OCI-LY3 (cell line): ENCODE measurements around the gene CHCHD1.

ENCODE experiments used
- H2AFZ ChIP-seq: fragments of 200-600, 300-600 bp; shearing (Covaris generic); 2 replicates; pipeline ENCODE4 v1.6.0; 2014; ENCODE audit warnings: antibody characterized with exemption, low read depth, low read length
- H3K27ac ChIP-seq: fragments of 200-600, 300-600 bp; sonication (generic); 2 replicates; pipeline ENCODE4 v1.5.1; 2014; ENCODE audit warnings: mild to moderate bottlenecking, low read length, moderate library complexity, mixed read lengths
- H3K27me3 ChIP-seq: fragments of 200-600, 300-600 bp; sonication (generic); 2 replicates; pipeline ENCODE4 v1.6.1; 2014; ENCODE audit warnings: low read depth, low read length, mixed read lengths
- H3K36me3 ChIP-seq: fragments of 200-600, 300-600 bp; sonication (generic); replicated peaks from 2 replicates; pipeline ENCODE3; 2014; ENCODE audit warnings: low read depth, low read length, mixed read lengths
- H3K4me1 ChIP-seq: fragments of 300-600, 200-600 bp; sonication (generic); 2 replicates; pipeline ENCODE4 v1.6.1; 2014; ENCODE audit warnings: low read length, mixed read lengths
- H3K4me2 ChIP-seq: fragments of 200-600, 300-600 bp; sonication (generic); 2 replicates; pipeline ENCODE4 v1.6.1; 2014; ENCODE audit warnings: low read length, mixed read lengths
- H3K4me3 ChIP-seq: fragments of 300-600, 200-600 bp; sonication (generic); 2 replicates; pipeline ENCODE4 v1.5.1; 2014; ENCODE audit warnings: antibody characterized with exemption, mild to moderate bottlenecking, low read length, moderate library complexity
- H3K79me2 ChIP-seq: fragments of 300-600, 200-600 bp; shearing (Covaris generic); 2 replicates; pipeline ENCODE4 v1.6.1; 2014; ENCODE audit warnings: mild to moderate bottlenecking, low read length, mixed read lengths
- H3K9ac ChIP-seq: fragments of 300-600, 200-600 bp; shearing (Covaris generic); 2 replicates; pipeline ENCODE4 v1.6.0; 2014; ENCODE audit warnings: mild to moderate bottlenecking, low read length, moderate library complexity
- H3K9me3 ChIP-seq: fragments of 200-600, 300-600 bp; shearing (Covaris generic); 2 replicates; pipeline ENCODE4 v1.6.1; 2014; ENCODE audit warnings: low read length, mixed read lengths; ENCODE audit not compliant: insufficient read depth
- H4K20me1 ChIP-seq: fragments of 200-600, 300-600 bp; sonication (generic); 2 replicates; pipeline ENCODE4 v1.6.1; 2016; ENCODE audit warnings: low read length, mixed read lengths; ENCODE audit not compliant: insufficient read depth
- CTCF ChIP-seq: fragments of 200-600, 300-600 bp; sonication (generic); IDR thresholded peaks from 2 replicates; pipeline ENCODE4 v1.5.1; 2014; ENCODE audit warnings: antibody characterized with exemption, low read length, low read depth
- EZH2phosphoT487 ChIP-seq: fragments of 200-600 bp; shearing (Covaris generic); IDR thresholded peaks from 2 replicates; pipeline ENCODE4 v1.6.1; 2018; ENCODE audit warnings: antibody characterized with exemption, mixed run types, low read depth

The CHCHD1 gene

GRCh38 chr10:73761781-73762180 is 20.1 kb upstream of the CHCHD1 start:
- Histone ChIP-seq H4K20me1 (peaks cover 27% of the 10 kb centered on the region), H3K9ac (no peak overlapping the region), H3K27ac (peak overlapping the region; percentile 83; the same call in 1 of the 2 replicates), H3K27me3 (no peaks in the 10 kb centered on the region), H3K9me3 (no peaks in the 10 kb centered on the region), H3K4me1 (peaks cover 46% of the 10 kb centered on the region), H3K4me3 (no peak overlapping the region), H3K4me2 (no peak overlapping the region), H3K36me3 (peaks cover 50% of the 10 kb centered on the region), H2AFZ (no peak overlapping the region), H3K79me2 (peaks cover 17% of the 10 kb centered on the region)
- no peak for TF ChIP-seq CTCF
- TF ChIP-seq EZH2phosphoT487, result no peak

- Histone ChIP-seq H3K9me3 (no peaks in the 10 kb centered on the region), H3K27ac (peak overlapping the region; percentile 83), H2AFZ (no peak overlapping the region), H3K4me2 (peak overlapping the region; percentile 63), H3K79me2 (peaks cover 12% of the 10 kb centered on the region), H4K20me1 (peaks cover 27% of the 10 kb centered on the region), H3K36me3 (peaks cover 56% of the 10 kb centered on the region), H3K4me3 (peak overlapping the region; percentile 20), H3K27me3 (no peaks in the 10 kb centered on the region), H3K4me1 (peaks cover 46% of the 10 kb centered on the region), H3K9ac (peak overlapping the region; percentile 35; the same call in 1 of the 2 replicates)
- TF ChIP-seq CTCF, result no peak
- no peak for TF ChIP-seq EZH2phosphoT487
Measured at GRCh38 chr10:73762915-73763314, 18.9 kb upstream of the CHCHD1 start.

- TF ChIP-seq CTCF (no peak), EZH2phosphoT487 (no peak)
- Histone ChIP-seq H2AFZ (no peak overlapping the region), H3K4me1 (peaks cover 44% of the 10 kb centered on the region), H3K79me2 (peaks cover 10% of the 10 kb centered on the region), H3K4me3 (peak overlapping the region; percentile 20), H3K9ac (peak overlapping the region; percentile 35; the same call in 1 of the 2 replicates), H4K20me1 (peaks cover 26% of the 10 kb centered on the region), H3K9me3 (no peaks in the 10 kb centered on the region), H3K36me3 (peaks cover 55% of the 10 kb centered on the region), H3K27me3 (no peaks in the 10 kb centered on the region), H3K27ac (peak overlapping the region; percentile 83), H3K4me2 (peak overlapping the region; percentile 63)
Measured at GRCh38 chr10:73763343-73763742, 18.5 kb upstream of the CHCHD1 start.

GRCh38 chr10:73765066-73765465 is 16.8 kb upstream of the CHCHD1 start:
- Histone ChIP-seq H3K4me1 (peaks cover 40% of the 10 kb centered on the region), H3K79me2 (peaks cover 3% of the 10 kb centered on the region; the same call in 1 of the 2 replicates), H3K36me3 (peaks cover 59% of the 10 kb centered on the region), H3K9me3 (no peaks in the 10 kb centered on the region), H3K4me2 (no peak overlapping the region), H3K9ac (no peak overlapping the region), H3K27ac (no peak overlapping the region), H3K27me3 (no peaks in the 10 kb centered on the region), H3K4me3 (no peak overlapping the region), H4K20me1 (peaks cover 14% of the 10 kb centered on the region; the same call in 1 of the 2 replicates), H2AFZ (no peak overlapping the region)
- TF ChIP-seq CTCF (no peak), EZH2phosphoT487 (no peak)
